H9 (cell line): Measurements from ENCODE around the gene PSMA6. TPM values are rescaled to one million over a fixed set of nuclear protein-coding genes. Genes with fewer than 3 reads are reported as not detected.

ENCODE experiments used
- DNase-seq: peaks from one replicate; pipeline ENCODE4 v3.0.0-alpha.2; 2017
- H2AFZ ChIP-seq: one replicate; pipeline ENCODE4 v1.6.1; 2013; ENCODE audit warnings: mild to moderate bottlenecking, low read length, control low read depth, moderate library complexity
- H2AK5ac ChIP-seq: 2 replicates; pipeline ENCODE4 v1.6.1; 2013; ENCODE audit warnings: low read length, control low read depth, mixed read lengths; ENCODE audit not compliant: insufficient read length
- H2BK120ac ChIP-seq: one replicate; pipeline ENCODE4 v1.6.1; 2013; ENCODE audit warnings: low read depth, mild to moderate bottlenecking, low read length, control low read depth, inconsistent platforms; ENCODE audit not compliant: poor library complexity, severe bottlenecking
- H2BK12ac ChIP-seq: 2 replicates; pipeline ENCODE4 v1.6.1; 2013; ENCODE audit warnings: low read length, control low read depth, mixed read lengths, low read depth; ENCODE audit not compliant: insufficient read length
- H2BK15ac ChIP-seq: 2 replicates; pipeline ENCODE4 v1.6.1; 2013; ENCODE audit warnings: low read depth, low read length, control low read depth
- H2BK20ac ChIP-seq: one replicate; pipeline ENCODE4 v1.6.1; 2013; ENCODE audit warnings: low read depth, mild to moderate bottlenecking, low read length, control low read depth, inconsistent platforms; ENCODE audit not compliant: poor library complexity, severe bottlenecking
- H2BK5ac ChIP-seq: 2 replicates; pipeline ENCODE4 v1.6.1; 2013; ENCODE audit warnings: low read length, control low read depth, mixed read lengths; ENCODE audit not compliant: insufficient read length
- H3K14ac ChIP-seq: 2 replicates; pipeline ENCODE4 v1.6.1; 2013; ENCODE audit warnings: low read length, control low read depth; ENCODE audit not compliant: insufficient read depth
- H3K18ac ChIP-seq: 2 replicates; pipeline ENCODE4 v1.6.1; 2013; ENCODE audit warnings: low read depth, mild to moderate bottlenecking, mixed read lengths, low read length, control low read depth; ENCODE audit not compliant: insufficient read length
- H3K23ac ChIP-seq: 2 replicates; pipeline ENCODE4 v1.6.1; 2013; ENCODE audit warnings: low read length, control low read depth, mixed read lengths, low read depth; ENCODE audit not compliant: insufficient read length
- H3K23me2 ChIP-seq: 2 replicates; pipeline ENCODE4 v1.6.1; 2013; ENCODE audit warnings: low read depth, mild to moderate bottlenecking, mixed read lengths, low read length, control low read depth; ENCODE audit not compliant: insufficient read length, poor library complexity, severe bottlenecking
- H3K27ac ChIP-seq: 2 replicates; pipeline ENCODE4 v1.5.1; 2013; ENCODE audit warnings: low read length, control low read depth, mixed read lengths, low read depth; ENCODE audit not compliant: insufficient read length
- H3K27me3 ChIP-seq: 2 replicates; pipeline ENCODE4 v1.6.1; 2013; ENCODE audit warnings: low read length, control low read depth, inconsistent platforms; ENCODE audit not compliant: insufficient read depth
- H3K4ac ChIP-seq: 2 replicates; pipeline ENCODE4 v1.6.1; 2013; ENCODE audit warnings: low read depth, mild to moderate bottlenecking, control low read depth, inconsistent platforms, low read length, moderate library complexity
- H3K4me1 ChIP-seq: 2 replicates; pipeline ENCODE4 v1.6.1; 2013; ENCODE audit warnings: low read length, control low read depth, inconsistent platforms; ENCODE audit not compliant: insufficient read depth
- H3K4me2 ChIP-seq: 2 replicates; pipeline ENCODE4 v1.6.1; 2013; ENCODE audit warnings: low read length, control low read depth, mixed read lengths; ENCODE audit not compliant: insufficient read length, insufficient read depth
- H3K56ac ChIP-seq: 2 replicates; pipeline ENCODE4 v1.6.1; 2013; ENCODE audit warnings: low read depth, mild to moderate bottlenecking, mixed read lengths, low read length, control low read depth; ENCODE audit not compliant: insufficient read length
- H3K79me1 ChIP-seq: 2 replicates; pipeline ENCODE4 v1.6.1; 2013; ENCODE audit warnings: low read depth, mild to moderate bottlenecking, moderate library complexity, low read length, control low read depth, inconsistent platforms; ENCODE audit not compliant: insufficient read depth, poor library complexity, severe bottlenecking
- H3K79me2 ChIP-seq: 2 replicates; pipeline ENCODE4 v1.6.1; 2013; ENCODE audit warnings: low read length, control low read depth, inconsistent platforms; ENCODE audit not compliant: insufficient read depth
- H3K9ac ChIP-seq: 2 replicates; pipeline ENCODE4 v1.6.1; 2013; ENCODE audit warnings: low read length, control low read depth, mixed read lengths; ENCODE audit not compliant: insufficient read length; ENCODE audit errors: extremely low read depth
- H3K9me3 ChIP-seq: one replicate; pipeline ENCODE4 v1.6.1; 2013; ENCODE audit warnings: low read depth, low read length, inconsistent platforms; ENCODE audit not compliant: control insufficient read depth
- H3T11ph ChIP-seq: one replicate; pipeline ENCODE4 v1.6.1; 2013; ENCODE audit warnings: mild to moderate bottlenecking, low read length, control low read depth, inconsistent platforms
- H4K20me1 ChIP-seq: one replicate; pipeline ENCODE4 v1.6.1; 2013; ENCODE audit not compliant: control insufficient read depth, insufficient read length, insufficient read depth
- H4K5ac ChIP-seq: 2 replicates; pipeline ENCODE4 v1.6.1; 2013; ENCODE audit warnings: low read depth, mild to moderate bottlenecking, mixed read lengths, low read length, control low read depth; ENCODE audit not compliant: insufficient read length
- H4K8ac ChIP-seq: replicated peaks from 2 replicates; pipeline ENCODE4 v1.6.1; 2013; ENCODE audit warnings: low read length, control low read depth, mixed read lengths, low read depth; ENCODE audit not compliant: insufficient read length
- H4K91ac ChIP-seq: 2 replicates; pipeline ENCODE4 v1.6.1; 2013; ENCODE audit warnings: low read depth, mild to moderate bottlenecking, moderate library complexity, mixed read lengths, low read length, control low read depth; ENCODE audit not compliant: insufficient read length
- H3K27ac Mint-ChIP-seq, 3 experiments: 2 replicates in 2 of 3; 3 replicates in 1 of 3; pipeline ENCODE4 v1.8.0; 2020 to 2021; ENCODE audit warnings: mixed read lengths in 3 of 3, mild to moderate bottlenecking in 1 of 3, moderate library complexity in 1 of 3
- H3K27me3 Mint-ChIP-seq: 2 replicates; pipeline ENCODE4 v1.8.0; 2021; ENCODE audit warnings: low read depth, mild to moderate bottlenecking, moderate library complexity, mixed read lengths
- H3K36me3 Mint-ChIP-seq, 3 experiments: 2 replicates in 2 of 3; 3 replicates in 1 of 3; pipeline ENCODE4 v1.8.0; 2020 to 2021; ENCODE audit warnings: low read depth in 3 of 3, mixed read lengths in 3 of 3; ENCODE audit not compliant: insufficient read depth in 1 of 3
- H3K4me1 Mint-ChIP-seq, 2 experiments: 2 replicates each; pipeline ENCODE4 v1.8.0; 2020; ENCODE audit warnings: mixed read lengths in 2 of 2
- H3K4me3 Mint-ChIP-seq, 2 experiments: 2 replicates in 1 of 2; 3 replicates in 1 of 2; pipeline ENCODE4 v1.8.0; 2020 to 2021; ENCODE audit warnings: mild to moderate bottlenecking in 2 of 2, mixed read lengths in 2 of 2, moderate library complexity in 1 of 2
- H3K9me3 Mint-ChIP-seq, 2 experiments: 2 replicates in 1 of 2; 3 replicates in 1 of 2; pipeline ENCODE4 v1.8.0; 2020; ENCODE audit warnings: mild to moderate bottlenecking in 2 of 2, mixed read lengths in 2 of 2, moderate library complexity in 1 of 2
- WGBS: extraction: QIAGEN DNeasy Blood & Tissue Kit; methylation state at CpG from one replicate; pipeline ENCODE4 v1.1.7; 2013; ENCODE audit warnings: missing lambda C conversion rate, low lambda C conversion rate, mixed read lengths; ENCODE audit not compliant: insufficient read length; ENCODE audit errors: extremely low coverage; 5-methylcytosine and 5-hydroxymethylcytosine counted together
- total RNA-seq: library from RNA; stranded (reverse); gene quantifications from 2 replicates; pipeline ENCODE4 v1.2.1, GENCODE V29; 2021
- TF ChIP-seq, protein P1 (sequence below): fragments of 200-600 bp; sonication (generic); conservative IDR thresholded peaks from 3 replicates; pipeline ENCODE4 v1.8.0; 2021; ENCODE audit warnings: antibody characterized with exemption, mild to moderate bottlenecking

The PSMA6 gene
- total RNA-seq, 1 experiment from 2014 or later = 255 TPM

DNA sequence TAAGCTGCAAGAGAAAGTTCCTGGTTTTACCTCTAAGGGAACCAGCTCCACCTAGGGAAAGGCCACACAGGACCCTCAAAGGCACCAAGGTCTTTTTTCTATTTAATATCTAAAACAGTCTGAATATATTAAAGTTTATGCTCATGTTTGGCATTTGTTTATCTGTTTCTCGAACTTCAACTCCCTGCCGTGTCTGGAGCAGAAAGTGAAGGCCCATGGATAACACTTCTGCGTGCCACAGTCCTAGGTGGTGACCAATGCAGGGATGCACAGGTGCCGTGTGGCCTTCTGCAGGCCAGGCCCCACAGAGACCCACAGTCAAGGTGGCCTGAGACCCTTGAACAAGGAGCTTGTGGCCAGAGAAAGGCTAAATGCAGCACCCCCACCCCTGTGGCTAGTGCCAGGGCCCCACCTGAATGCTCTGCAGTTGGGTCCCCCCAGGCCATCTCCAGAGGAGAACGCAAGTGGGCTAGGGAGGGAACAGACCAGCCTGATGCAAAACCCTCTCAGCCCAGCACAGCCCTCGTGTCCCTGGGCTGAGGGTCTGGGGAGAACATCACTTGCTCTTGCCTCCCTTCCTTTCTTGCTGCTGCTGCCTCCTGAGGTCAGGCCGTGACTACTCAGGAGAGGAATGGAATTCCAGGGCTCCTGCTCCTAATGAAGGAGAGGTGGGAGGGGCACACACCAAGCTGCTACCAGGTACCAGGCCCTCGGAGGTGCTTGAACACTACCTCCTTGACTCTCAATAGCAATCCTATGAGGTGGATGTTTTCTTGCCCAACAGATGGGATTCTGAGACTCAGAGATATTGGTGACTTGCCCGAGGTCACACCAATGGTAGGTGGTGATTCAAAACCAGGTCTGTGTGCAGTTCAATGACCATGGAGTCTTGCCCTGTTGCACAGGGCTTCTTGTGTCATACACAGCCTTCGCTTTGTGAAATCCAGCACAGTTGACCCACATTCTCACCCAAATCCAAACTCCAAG, 45.4 kb downstream of the PSMA6 start:
- H3K9me3 ChIP-seq = no peaks in the 10 kb centered on the region
- H2BK12ac ChIP-seq = no peak overlapping the region
- no peak overlapping the region for H4K8ac ChIP-seq
- H3K56ac ChIP-seq = no peak overlapping the region
- no peak overlapping the region for H4K5ac ChIP-seq
- H2AK5ac ChIP-seq = no peak overlapping the region
- H3K18ac ChIP-seq = no peak overlapping the region
- H2BK5ac ChIP-seq = no peak overlapping the region
- H3T11ph ChIP-seq = no peak overlapping the region
- H3K14ac ChIP-seq = no peak overlapping the region; the same call in 1 of the 2 replicates
- Mint-ChIP-seq H3K27ac (peak overlapping the region; percentile 91 to 98 (median 91); a peak in 5 of 7 replicates), H3K4me1 (peaks cover 37 to 50% of the 10 kb centered on the region in 2 experiments), H3K4me3 (no peak overlapping the region), H3K36me3 (no peaks in the 10 kb centered on the region; a peak in 1 of 7 replicates), H3K27me3 (no peaks in the 10 kb centered on the region), H3K9me3 (no peaks in the 10 kb centered on the region)
- no peak overlapping the region for H3K9ac ChIP-seq
- H3K4me2 ChIP-seq = no peak overlapping the region
- H3K27ac ChIP-seq = no peak overlapping the region
- TF ChIP-seq, protein P1, sequence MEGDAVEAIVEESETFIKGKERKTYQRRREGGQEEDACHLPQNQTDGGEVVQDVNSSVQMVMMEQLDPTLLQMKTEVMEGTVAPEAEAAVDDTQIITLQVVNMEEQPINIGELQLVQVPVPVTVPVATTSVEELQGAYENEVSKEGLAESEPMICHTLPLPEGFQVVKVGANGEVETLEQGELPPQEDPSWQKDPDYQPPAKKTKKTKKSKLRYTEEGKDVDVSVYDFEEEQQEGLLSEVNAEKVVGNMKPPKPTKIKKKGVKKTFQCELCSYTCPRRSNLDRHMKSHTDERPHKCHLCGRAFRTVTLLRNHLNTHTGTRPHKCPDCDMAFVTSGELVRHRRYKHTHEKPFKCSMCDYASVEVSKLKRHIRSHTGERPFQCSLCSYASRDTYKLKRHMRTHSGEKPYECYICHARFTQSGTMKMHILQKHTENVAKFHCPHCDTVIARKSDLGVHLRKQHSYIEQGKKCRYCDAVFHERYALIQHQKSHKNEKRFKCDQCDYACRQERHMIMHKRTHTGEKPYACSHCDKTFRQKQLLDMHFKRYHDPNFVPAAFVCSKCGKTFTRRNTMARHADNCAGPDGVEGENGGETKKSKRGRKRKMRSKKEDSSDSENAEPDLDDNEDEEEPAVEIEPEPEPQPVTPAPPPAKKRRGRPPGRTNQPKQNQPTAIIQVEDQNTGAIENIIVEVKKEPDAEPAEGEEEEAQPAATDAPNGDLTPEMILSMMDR = no peak
- peak; percentile 72 for DNase-seq
- no peak overlapping the region for H3K23ac ChIP-seq
- WGBS = no CpG with 5 or more reads among the region's 10 CpGs
- no peaks in the 10 kb centered on the region; the same call in 1 of the 2 replicates for H3K4me1 ChIP-seq
- no peak overlapping the region for H2BK120ac ChIP-seq
- H2AFZ ChIP-seq = no peak overlapping the region
- H2BK20ac ChIP-seq = no peak overlapping the region
- no peaks in the 10 kb centered on the region for H3K79me2 ChIP-seq
- no peaks in the 10 kb centered on the region for H3K79me1 ChIP-seq
- H4K91ac ChIP-seq = no peak overlapping the region
- H2BK15ac ChIP-seq = no peak overlapping the region
- H3K4ac ChIP-seq = no peak overlapping the region
- H3K27me3 ChIP-seq = no peaks in the 10 kb centered on the region
- H4K20me1 ChIP-seq = no peaks in the 10 kb centered on the region
- no peaks in the 10 kb centered on the region for H3K23me2 ChIP-seq
